ENCODE results near the gene FBN2.

DNA sequence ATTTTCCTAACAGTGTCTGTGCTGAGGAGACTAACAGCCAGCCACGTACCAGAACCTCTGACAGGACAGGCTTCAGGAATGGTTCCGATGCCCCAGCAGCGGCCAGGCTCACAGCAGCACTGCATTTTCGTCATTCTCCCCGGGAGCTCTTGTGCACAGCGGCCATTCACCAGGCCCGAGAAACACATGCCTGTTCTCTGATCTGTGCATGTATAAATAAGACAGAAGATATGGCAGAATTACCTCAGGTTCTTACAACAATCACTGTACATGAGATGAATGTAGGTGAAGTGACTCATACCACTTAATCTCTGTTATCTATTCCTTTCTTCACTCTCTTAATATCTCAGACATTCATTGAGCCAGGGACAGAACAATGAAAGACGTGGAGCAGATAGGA lies 143.0 kb downstream of the FBN2 start:
- TF ChIP-seq TCF12 (IDR thresholded peaks at IDR 0.05; ENCODE audit: low read depth) = no peak
- TF ChIP-seq EP300 (IDR thresholded peaks at IDR 0.05; ENCODE audit: borderline replicate concordance) = no peak
- TF ChIP-seq REST (IDR thresholded peaks at IDR 0.05; ENCODE audit: low read depth) = no peak
- TF ChIP-seq, protein P1, sequence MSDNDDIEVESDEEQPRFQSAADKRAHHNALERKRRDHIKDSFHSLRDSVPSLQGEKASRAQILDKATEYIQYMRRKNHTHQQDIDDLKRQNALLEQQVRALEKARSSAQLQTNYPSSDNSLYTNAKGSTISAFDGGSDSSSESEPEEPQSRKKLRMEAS (IDR thresholded peaks at IDR 0.05) = no peak
- no peak for TF ChIP-seq CEBPB (IDR thresholded peaks at IDR 0.05)
- TF ChIP-seq TAF1 (IDR thresholded peaks at IDR 0.05; ENCODE audit: low read depth) = no peak
- TF ChIP-seq NFIC (IDR thresholded peaks at IDR 0.05) = no peak
- no peak for TF ChIP-seq RAD21 (IDR thresholded peaks at IDR 0.05; ENCODE audit: low read depth)
- TF ChIP-seq EGR1 (IDR thresholded peaks at IDR 0.05) = no peak
- TF ChIP-seq FOXM1 (IDR thresholded peaks at IDR 0.05; ENCODE audit: borderline replicate concordance, low read depth) = no peak
- TF ChIP-seq YY1 (IDR thresholded peaks at IDR 0.05; ENCODE audit: low read depth) = no peak
- no peak for TF ChIP-seq CREB1 (IDR thresholded peaks at IDR 0.05; ENCODE audit: low read depth)
- TF ChIP-seq, protein P2, sequence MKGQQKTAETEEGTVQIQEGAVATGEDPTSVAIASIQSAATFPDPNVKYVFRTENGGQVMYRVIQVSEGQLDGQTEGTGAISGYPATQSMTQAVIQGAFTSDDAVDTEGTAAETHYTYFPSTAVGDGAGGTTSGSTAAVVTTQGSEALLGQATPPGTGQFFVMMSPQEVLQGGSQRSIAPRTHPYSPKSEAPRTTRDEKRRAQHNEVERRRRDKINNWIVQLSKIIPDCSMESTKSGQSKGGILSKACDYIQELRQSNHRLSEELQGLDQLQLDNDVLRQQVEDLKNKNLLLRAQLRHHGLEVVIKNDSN (IDR thresholded peaks at IDR 0.05) = no peak
- TF ChIP-seq ZBTB7A (IDR thresholded peaks at IDR 0.05; ENCODE audit: low read depth) = no peak
